ENCODE results near the gene TTPAL. TPM values are rescaled to one million over a fixed set of nuclear protein-coding genes. Genes with fewer than 3 reads are reported as not detected.
A peak's percentile ranks its signal among the peaks of the same experiment; 100 is the strongest.

The TTPAL gene
- total and polyA plus RNA-seq, 2 donors (not counting 1 experiment from before 2014, with no cell fraction given) = 11.9 to 12.6 TPM

DNA sequence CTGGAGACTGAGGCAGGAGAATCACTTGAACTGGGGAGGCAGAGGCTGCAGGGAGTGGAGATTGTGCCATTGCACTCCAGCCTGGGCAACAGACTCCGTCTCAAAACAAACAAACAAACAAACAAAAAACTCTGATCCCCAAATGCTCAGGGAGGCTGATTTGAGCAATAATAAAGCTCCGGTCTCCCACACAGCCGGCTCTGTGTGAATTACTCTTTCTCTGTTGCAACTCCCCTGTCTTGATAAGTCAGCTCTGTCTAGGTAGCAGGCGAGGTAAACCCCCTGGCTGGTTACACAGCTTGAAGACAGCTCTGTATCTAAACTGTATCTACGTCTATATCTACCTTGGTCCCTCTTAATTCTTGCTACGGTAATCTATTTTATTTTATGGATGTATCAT, 52.6 kb downstream of the TTPAL start:
- no peak overlapping the region for H3K27ac ChIP-seq (ENCODE audit: insufficient read depth, low read length)
- H3K4me3 ChIP-seq (replicated peaks in 1 of 4; ENCODE audit: control extremely low read depth in 1 of 4, insufficient read depth in 1 of 4, low read depth in 3 of 4, low read length in 4 of 4) = no peak overlapping the region
- no peak overlapping the region for H3K9ac ChIP-seq (ENCODE audit: insufficient read depth, low read length)
- H3K4me1 ChIP-seq (ENCODE audit: control insufficient read depth, extremely low read depth, insufficient read depth, low read length) = peaks cover 5% of the 10 kb centered on the region
- DNase-seq (ENCODE audit: low read depth in 2 of 2) = no peak
- H3K4me2 ChIP-seq (ENCODE audit: extremely low read depth, insufficient read depth, low read length) = no peak overlapping the region
- H3K27me3 ChIP-seq (ENCODE audit: control insufficient read depth, insufficient read depth, low read length) = no peaks in the 10 kb centered on the region
- no peaks in the 10 kb centered on the region for H3K79me2 ChIP-seq (ENCODE audit: control insufficient read depth, insufficient read depth, low read length)
- H3K9me3 ChIP-seq (ENCODE audit: control insufficient read depth, insufficient read depth, low read depth, low read length) = no peaks in the 10 kb centered on the region
- H2AFZ ChIP-seq (ENCODE audit: low read length) = no peak overlapping the region
- no peaks in the 10 kb centered on the region for H4K20me1 ChIP-seq (ENCODE audit: control insufficient read depth, extremely low read depth, insufficient read depth, low read length)
- no peaks in the 10 kb centered on the region for H3K36me3 ChIP-seq (ENCODE audit: control insufficient read depth, insufficient read depth, low read length)
- TF ChIP-seq EZH2 (IDR thresholded peaks at IDR 0.05; ENCODE audit: low read length, missing control alignments) = no peak
- TF ChIP-seq, protein P1, sequence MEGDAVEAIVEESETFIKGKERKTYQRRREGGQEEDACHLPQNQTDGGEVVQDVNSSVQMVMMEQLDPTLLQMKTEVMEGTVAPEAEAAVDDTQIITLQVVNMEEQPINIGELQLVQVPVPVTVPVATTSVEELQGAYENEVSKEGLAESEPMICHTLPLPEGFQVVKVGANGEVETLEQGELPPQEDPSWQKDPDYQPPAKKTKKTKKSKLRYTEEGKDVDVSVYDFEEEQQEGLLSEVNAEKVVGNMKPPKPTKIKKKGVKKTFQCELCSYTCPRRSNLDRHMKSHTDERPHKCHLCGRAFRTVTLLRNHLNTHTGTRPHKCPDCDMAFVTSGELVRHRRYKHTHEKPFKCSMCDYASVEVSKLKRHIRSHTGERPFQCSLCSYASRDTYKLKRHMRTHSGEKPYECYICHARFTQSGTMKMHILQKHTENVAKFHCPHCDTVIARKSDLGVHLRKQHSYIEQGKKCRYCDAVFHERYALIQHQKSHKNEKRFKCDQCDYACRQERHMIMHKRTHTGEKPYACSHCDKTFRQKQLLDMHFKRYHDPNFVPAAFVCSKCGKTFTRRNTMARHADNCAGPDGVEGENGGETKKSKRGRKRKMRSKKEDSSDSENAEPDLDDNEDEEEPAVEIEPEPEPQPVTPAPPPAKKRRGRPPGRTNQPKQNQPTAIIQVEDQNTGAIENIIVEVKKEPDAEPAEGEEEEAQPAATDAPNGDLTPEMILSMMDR (conservative IDR thresholded peaks at IDR 0.05 in 1 of 2, IDR thresholded peaks at IDR 0.05 in 1 of 2; ENCODE audit: low read depth in 1 of 2, low read length in 2 of 2) = no peak

DNA sequence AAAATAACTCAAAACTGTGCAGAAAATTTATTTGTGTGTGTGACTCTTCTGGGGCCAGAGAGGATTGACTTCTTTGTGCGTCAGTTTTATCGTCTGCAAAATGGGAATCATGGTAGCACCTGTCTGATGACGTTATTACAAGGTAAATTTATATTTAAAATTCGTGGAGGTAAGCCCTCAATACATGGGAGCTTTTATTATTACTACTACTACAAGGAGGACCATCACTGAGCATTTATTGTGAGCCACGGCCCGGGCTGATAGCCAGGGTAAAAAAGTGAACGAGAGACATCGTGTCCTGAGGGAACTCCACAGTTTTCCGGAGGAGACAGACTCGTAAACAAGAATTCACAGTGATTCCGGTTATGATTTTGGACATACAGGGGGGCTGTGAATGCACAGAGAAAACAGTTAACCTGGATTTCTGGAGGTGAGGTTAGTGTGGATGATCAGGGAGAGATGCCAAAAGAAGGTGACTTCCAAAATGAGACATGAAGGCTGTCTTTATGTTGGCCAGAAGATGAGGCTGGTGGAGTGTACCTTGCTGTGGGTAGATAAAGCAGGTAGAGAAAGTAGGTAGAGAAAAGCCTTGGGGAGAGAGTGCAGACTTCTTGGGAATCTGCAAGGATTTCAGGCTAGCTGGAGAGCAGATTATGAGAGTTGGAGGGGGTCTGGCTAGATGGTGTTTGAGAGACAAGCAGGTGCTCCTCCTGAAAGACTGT, 56.7 kb downstream of the TTPAL start:
- Histone ChIP-seq H3K9me3 (ENCODE audit: control insufficient read depth, insufficient read depth, low read depth, low read length) (no peaks in the 10 kb centered on the region), H2AFZ (ENCODE audit: low read length) (peak overlapping the region; percentile 40), H3K36me3 (ENCODE audit: control insufficient read depth, insufficient read depth, low read length) (no peaks in the 10 kb centered on the region), H3K4me2 (ENCODE audit: extremely low read depth, insufficient read depth, low read length) (peak overlapping the region; percentile 79), H3K27me3 (ENCODE audit: control insufficient read depth, insufficient read depth, low read length) (no peaks in the 10 kb centered on the region), H3K9ac (ENCODE audit: insufficient read depth, low read length) (peak overlapping the region; percentile 75), H3K27ac (ENCODE audit: insufficient read depth, low read length) (peak overlapping the region; percentile 70), H3K4me1 (ENCODE audit: control insufficient read depth, extremely low read depth, insufficient read depth, low read length) (peaks cover 5% of the 10 kb centered on the region), H3K4me3 (replicated peaks in 1 of 4; ENCODE audit: control extremely low read depth in 1 of 4, insufficient read depth in 1 of 4, low read depth in 3 of 4, low read length in 4 of 4) (peak overlapping the region; percentile 48 to 78 (median 76)), H3K79me2 (ENCODE audit: control insufficient read depth, insufficient read depth, low read length) (no peaks in the 10 kb centered on the region), H4K20me1 (ENCODE audit: control insufficient read depth, extremely low read depth, insufficient read depth, low read length) (no peaks in the 10 kb centered on the region)
- no peak for TF ChIP-seq EZH2 (IDR thresholded peaks at IDR 0.05; ENCODE audit: low read length, missing control alignments)
- TF ChIP-seq, protein P1 (conservative IDR thresholded peaks at IDR 0.05 in 1 of 2, IDR thresholded peaks at IDR 0.05 in 1 of 2; ENCODE audit: low read depth in 1 of 2, low read length in 2 of 2) = no peak
- no peak for DNase-seq (ENCODE audit: low read depth in 2 of 2)

DNA sequence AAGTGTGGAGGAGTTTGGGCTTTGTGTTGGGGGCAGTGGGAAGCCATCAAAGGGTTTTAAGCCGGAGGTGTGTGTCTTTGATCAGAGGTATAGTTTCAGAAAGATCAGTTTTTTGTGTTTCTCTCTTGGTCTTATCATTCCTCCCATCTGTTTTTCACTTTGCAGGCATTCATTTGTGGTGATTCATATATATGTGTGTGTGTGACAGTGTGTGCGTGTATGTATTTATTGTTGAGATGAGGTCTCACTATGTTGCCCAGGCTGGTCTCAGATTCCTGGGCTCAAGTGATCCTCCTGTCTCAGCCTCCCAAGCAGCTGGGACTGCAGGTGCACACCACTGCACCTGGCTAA, 57.3 kb downstream of the TTPAL start:
- Histone ChIP-seq H3K9me3 (ENCODE audit: control insufficient read depth, insufficient read depth, low read depth, low read length) (no peaks in the 10 kb centered on the region), H2AFZ (ENCODE audit: low read length) (no peak overlapping the region), H3K4me3 (replicated peaks in 1 of 4; ENCODE audit: control extremely low read depth in 1 of 4, insufficient read depth in 1 of 4, low read depth in 3 of 4, low read length in 4 of 4) (peak overlapping the region; percentile 48 to 78 (median 76)), H4K20me1 (ENCODE audit: control insufficient read depth, extremely low read depth, insufficient read depth, low read length) (no peaks in the 10 kb centered on the region), H3K36me3 (ENCODE audit: control insufficient read depth, insufficient read depth, low read length) (no peaks in the 10 kb centered on the region), H3K27ac (ENCODE audit: insufficient read depth, low read length) (no peak overlapping the region), H3K9ac (ENCODE audit: insufficient read depth, low read length) (no peak overlapping the region), H3K4me1 (ENCODE audit: control insufficient read depth, extremely low read depth, insufficient read depth, low read length) (peaks cover 5% of the 10 kb centered on the region), H3K27me3 (ENCODE audit: control insufficient read depth, insufficient read depth, low read length) (no peaks in the 10 kb centered on the region), H3K79me2 (ENCODE audit: control insufficient read depth, insufficient read depth, low read length) (no peaks in the 10 kb centered on the region), H3K4me2 (ENCODE audit: extremely low read depth, insufficient read depth, low read length) (peak overlapping the region; percentile 79)
- TF ChIP-seq EZH2 (IDR thresholded peaks at IDR 0.05; ENCODE audit: low read length, missing control alignments) = no peak
- TF ChIP-seq, protein P1 (conservative IDR thresholded peaks at IDR 0.05 in 1 of 2, IDR thresholded peaks at IDR 0.05 in 1 of 2; ENCODE audit: low read depth in 1 of 2, low read length in 2 of 2) = no peak
- peak; percentile 29 to 54 for DNase-seq (ENCODE audit: low read depth in 2 of 2)

All from fibroblast of lung (primary cell).